Duodenal mucosa (tissue), 2 donors: ENCODE data around the gene CHD9.

Experiments
- H3K27ac ChIP-seq: one replicate; pipeline ENCODE4 v1.7.0; 2013; ENCODE audit warnings: low read depth, low read length
- H3K27me3 ChIP-seq, 2 donors: one replicate each; pipeline ENCODE4 v1.7.0; 2013; ENCODE audit warnings: low read length in 2 of 2, control low read depth in 1 of 2; ENCODE audit not compliant: insufficient read depth in 2 of 2, control insufficient read depth in 1 of 2
- H3K36me3 ChIP-seq, 2 donors: one replicate each; pipeline ENCODE4 v1.7.0; 2013; ENCODE audit warnings: low read length in 2 of 2, control low read depth in 1 of 2; ENCODE audit not compliant: insufficient read depth in 2 of 2, control insufficient read depth in 1 of 2
- H3K4me1 ChIP-seq, 2 donors: one replicate each; pipeline ENCODE4 v1.7.0; 2013; ENCODE audit warnings: low read length in 2 of 2, control low read depth in 1 of 2; ENCODE audit not compliant: insufficient read depth in 2 of 2, control insufficient read depth in 1 of 2
- H3K4me3 ChIP-seq, 2 donors: one replicate each; pipeline ENCODE4 v1.7.0; 2013; ENCODE audit warnings: low read length in 2 of 2, low read depth in 1 of 2
- H3K9ac ChIP-seq, 2 donors: one replicate each; pipeline ENCODE4 v1.7.0; 2013; ENCODE audit warnings: low read length in 2 of 2, low read depth in 1 of 2
- H3K9me3 ChIP-seq, 2 donors: one replicate each; pipeline ENCODE4 v1.7.0; 2013; ENCODE audit warnings: low read length in 2 of 2, control low read depth in 1 of 2; ENCODE audit not compliant: control insufficient read depth in 1 of 2

Gene CHD9

GRCh38 chr16:53092284-53092683, 37.5 kb downstream of the CHD9 start:
- no peaks in the 10 kb centered on the region for H3K9me3 ChIP-seq
- H3K4me3 ChIP-seq: no peak overlapping the region
- H3K27me3 ChIP-seq: no peaks in the 10 kb centered on the region
- H3K27ac ChIP-seq: no peak overlapping the region
- H3K36me3 ChIP-seq: no peaks in the 10 kb centered on the region
- H3K9ac ChIP-seq: no peak overlapping the region
- H3K4me1 ChIP-seq: peaks cover 47 to 53% of the 10 kb centered on the region in 2 donors

- H3K9me3 ChIP-seq: no peaks in the 10 kb centered on the region
- no peaks in the 10 kb centered on the region for H3K27me3 ChIP-seq
- no peak overlapping the region for H3K4me3 ChIP-seq
- H3K36me3 ChIP-seq: no peaks in the 10 kb centered on the region
- H3K9ac ChIP-seq: peak overlapping the region; percentile 6 to 13
- peak overlapping the region; percentile 46 for H3K27ac ChIP-seq
- peaks cover 47 to 56% of the 10 kb centered on the region in 2 donors for H3K4me1 ChIP-seq
These were observed 38.5 kb downstream of the CHD9 start for GRCh38 chr16:53093162-53093744.

DNA sequence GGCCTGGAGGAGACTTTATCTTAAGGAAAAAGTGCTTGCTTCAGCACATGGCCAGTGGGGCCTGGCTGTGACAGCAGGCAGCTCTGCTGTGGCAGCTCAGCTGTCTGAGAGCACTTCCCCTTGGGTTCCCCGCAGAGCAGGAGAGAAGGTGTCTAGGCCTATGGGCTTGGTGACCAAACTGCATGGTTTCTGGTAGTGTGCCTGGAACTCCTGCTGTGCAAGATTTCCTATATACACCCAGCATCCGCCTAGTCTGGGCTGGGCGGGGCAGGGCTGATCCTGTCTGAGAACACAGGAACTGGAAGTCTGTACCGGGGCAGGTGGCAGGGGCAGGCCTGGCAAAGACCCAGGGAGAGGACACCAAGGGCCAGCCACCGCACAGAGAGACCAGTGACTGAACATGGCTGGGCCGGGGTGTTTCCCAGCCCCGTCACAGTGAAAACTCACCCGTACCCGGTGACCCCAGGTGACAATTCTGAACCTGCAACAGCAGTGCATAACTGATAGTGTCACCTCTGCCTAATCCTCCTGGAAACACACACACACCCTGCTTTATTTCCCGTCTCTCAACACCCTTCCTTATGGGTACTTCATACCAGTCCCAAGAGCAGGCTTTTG, 39.3 kb downstream of the CHD9 start:
- Histone ChIP-seq H3K36me3 (no peaks in the 10 kb centered on the region), H3K4me3 (peak overlapping the region; percentile 15 to 38), H3K9me3 (no peaks in the 10 kb centered on the region), H3K4me1 (peaks cover 55 to 64% of the 10 kb centered on the region in 2 donors), H3K27me3 (no peaks in the 10 kb centered on the region), H3K27ac (peak overlapping the region; percentile 46), H3K9ac (peak overlapping the region; percentile 13 to 27)

DNA sequence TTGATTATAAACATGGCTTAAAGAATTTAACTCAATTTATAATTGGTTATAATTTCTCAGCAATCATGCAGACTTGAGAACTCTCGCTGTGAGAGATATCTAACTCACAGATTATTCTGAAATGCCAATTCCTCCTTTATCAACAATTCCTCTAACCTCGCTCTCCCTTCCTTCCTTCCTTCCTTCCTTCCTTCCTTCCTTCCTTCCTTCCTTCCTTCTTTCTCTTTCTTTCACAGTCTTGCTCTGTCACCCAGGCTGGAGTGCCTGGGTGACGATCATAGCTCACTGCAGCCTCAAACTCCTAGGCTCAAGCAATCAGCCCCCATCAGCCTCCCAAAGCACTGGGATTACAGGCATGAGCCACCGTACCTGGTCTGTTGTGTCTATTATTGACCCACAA, 42.4 kb downstream of the CHD9 start:
- Histone ChIP-seq H3K4me3 (no peak overlapping the region), H3K9me3 (no peaks in the 10 kb centered on the region), H3K9ac (no peak overlapping the region), H3K27me3 (no peaks in the 10 kb centered on the region), H3K4me1 (peaks cover 40 to 44% of the 10 kb centered on the region in 2 donors), H3K36me3 (no peaks in the 10 kb centered on the region), H3K27ac (no peak overlapping the region)

DNA sequence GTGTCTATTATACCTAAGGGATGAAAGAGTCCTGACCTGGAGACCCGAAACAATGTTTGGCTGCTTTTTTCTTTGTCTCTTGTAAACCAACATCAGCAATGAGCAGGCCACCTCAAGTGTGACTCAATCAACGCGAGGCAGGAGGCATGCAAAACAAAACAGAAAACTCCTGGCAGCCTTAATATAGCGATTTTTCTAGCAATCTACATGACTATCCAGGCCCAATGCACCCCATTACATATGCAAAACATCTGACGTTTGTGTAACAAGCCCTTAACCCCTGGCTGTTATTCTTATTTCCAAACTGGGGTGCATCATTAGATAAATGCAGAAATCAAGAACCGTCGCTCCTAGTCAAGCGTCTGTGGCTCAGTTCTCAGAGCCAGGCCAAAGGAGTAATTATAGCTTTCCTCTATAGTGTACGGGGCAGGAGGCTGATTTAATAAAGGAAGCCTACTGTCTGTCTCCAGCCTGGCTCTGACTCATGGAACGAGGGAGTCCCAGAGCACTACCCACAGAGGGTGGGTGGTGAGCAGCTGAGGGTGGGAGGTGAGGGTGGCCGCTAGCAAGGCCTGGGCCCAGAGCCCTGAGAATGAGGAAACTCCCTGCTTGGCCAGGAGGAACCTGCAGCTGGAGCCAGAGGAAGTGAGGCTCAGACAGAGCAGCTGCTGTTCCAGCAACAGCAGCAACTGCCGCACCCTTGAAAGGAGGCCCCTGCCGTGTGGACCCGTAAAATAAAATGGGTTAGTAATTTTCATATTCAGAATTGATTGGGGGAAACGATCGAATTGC, 43.9 kb downstream of the CHD9 start:
- H3K27me3 ChIP-seq: no peaks in the 10 kb centered on the region
- H3K4me3 ChIP-seq: peak overlapping the region; percentile 68 to 77
- no peaks in the 10 kb centered on the region for H3K36me3 ChIP-seq
- no peaks in the 10 kb centered on the region for H3K9me3 ChIP-seq
- H3K4me1 ChIP-seq: peaks cover 31 to 35% of the 10 kb centered on the region in 2 donors
- H3K27ac ChIP-seq: peak overlapping the region; percentile 91
- peak overlapping the region; percentile 60 to 64 for H3K9ac ChIP-seq

DNA sequence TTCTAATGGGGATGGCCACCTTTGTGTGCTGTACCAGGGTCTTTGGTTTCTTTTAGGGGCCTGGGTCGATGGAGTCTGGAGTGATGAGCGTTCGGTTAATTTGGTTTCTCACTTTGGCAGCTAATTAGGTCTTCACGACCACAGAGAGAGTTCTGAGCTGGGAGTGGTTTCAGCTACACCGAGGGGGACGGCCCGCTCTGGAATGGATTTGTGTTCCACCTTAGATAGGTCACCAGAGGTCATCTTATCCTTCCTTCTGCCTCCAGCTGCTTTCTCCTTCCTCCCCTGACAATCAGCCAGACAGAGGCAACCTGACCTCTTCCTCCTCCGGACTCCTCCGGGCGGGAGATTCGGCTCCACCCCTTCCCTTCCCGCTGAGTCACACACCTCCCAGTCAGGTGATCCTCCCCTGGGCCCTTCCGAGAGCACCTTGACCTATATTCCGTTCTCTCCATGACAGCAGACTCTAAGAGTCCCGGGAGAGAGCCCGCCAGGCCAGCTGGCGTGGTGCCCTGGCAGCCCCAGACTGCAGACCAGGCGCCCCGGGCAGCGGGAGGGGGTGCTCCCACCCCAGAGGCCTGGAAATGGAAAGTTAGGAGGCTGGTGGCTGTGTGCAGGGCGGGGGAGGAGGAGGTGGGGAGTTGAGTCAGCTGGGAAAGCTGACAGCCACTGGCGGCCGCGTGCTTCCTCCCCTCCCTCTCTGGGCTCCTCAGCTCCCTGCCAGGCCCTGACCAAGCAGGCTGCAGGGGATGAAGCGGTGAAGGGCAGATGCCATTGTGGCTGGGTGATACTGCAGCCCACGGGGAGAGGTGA, 44.7 kb downstream of the CHD9 start:
- peak overlapping the region; percentile 60 to 64 for H3K9ac ChIP-seq

DNA sequence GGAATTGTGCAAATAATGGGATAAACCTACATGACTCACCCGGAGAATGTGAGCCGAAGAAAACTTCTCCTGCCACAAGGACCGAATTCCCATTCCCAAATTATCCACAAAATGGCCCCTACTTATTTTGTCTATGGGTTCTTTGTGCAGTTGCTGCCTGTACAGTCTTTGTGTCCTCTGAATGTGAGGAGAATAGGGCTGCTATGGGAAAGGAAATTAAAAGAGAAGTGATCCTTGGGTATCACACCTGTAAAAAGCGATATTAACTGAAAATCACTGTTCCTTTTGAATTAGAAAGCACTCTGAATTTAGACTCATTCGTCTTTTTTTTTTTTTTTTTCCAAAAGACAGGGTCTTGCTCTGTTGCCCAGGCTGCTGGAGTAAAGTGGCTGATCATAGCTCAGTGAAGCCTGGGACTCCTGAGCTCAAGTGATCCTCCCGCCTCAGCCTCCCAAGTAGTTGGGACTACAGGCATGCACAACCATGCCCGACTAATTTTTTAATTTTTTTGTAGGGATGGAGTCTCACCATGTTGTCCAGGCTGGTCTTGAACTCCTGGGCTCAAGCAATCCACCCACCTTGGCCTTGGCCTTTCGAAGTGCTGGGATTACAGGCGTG, 45.4 kb downstream of the CHD9 start:
- Histone ChIP-seq H3K27me3 (no peaks in the 10 kb centered on the region), H3K9me3 (no peaks in the 10 kb centered on the region), H3K36me3 (no peaks in the 10 kb centered on the region), H3K27ac (peak overlapping the region; percentile 91), H3K9ac (peak overlapping the region; percentile 60 to 64), H3K4me3 (peak overlapping the region; percentile 68 to 77), H3K4me1 (peaks cover 24% of the 10 kb centered on the region in 2 donors)

More for the DNA sequence above, 44.7 kb downstream of the CHD9 start:
- Histone ChIP-seq H3K36me3 (no peaks in the 10 kb centered on the region), H3K4me3 (peak overlapping the region; percentile 68 to 77), H3K9me3 (no peaks in the 10 kb centered on the region), H3K27ac (peak overlapping the region; percentile 91), H3K27me3 (no peaks in the 10 kb centered on the region), H3K4me1 (peaks cover 24 to 27% of the 10 kb centered on the region in 2 donors)

GRCh38 chr16:53100889-53101288, 46.1 kb downstream of the CHD9 start:
- Histone ChIP-seq H3K4me3 (no peak overlapping the region), H3K9me3 (no peaks in the 10 kb centered on the region), H3K36me3 (no peaks in the 10 kb centered on the region), H3K27me3 (no peaks in the 10 kb centered on the region), H3K4me1 (peaks cover 24% of the 10 kb centered on the region in 2 donors), H3K27ac (no peak overlapping the region), H3K9ac (no peak overlapping the region)

DNA sequence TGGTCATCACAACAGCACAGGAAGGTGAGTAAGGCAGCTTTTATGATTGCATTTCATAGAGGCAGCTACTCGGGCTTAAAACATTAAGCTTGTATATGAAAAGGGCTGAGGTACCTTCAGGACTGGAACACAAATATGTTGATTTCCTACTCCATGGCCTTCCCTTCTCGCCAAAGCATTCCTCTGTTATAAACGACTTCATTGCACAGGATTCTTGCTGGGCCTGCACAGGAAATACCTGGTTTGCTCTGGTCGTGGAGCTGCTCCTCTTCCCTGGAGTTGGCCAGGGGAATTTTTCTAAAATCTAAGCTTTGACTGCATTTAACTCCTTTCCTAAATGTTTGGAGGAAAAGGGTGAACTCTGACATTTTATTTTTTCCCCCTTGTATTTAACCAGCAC, 49.0 kb downstream of the CHD9 start:
- Histone ChIP-seq H3K36me3 (no peaks in the 10 kb centered on the region), H3K4me1 (peaks cover 14 to 18% of the 10 kb centered on the region in 2 donors), H3K4me3 (no peak overlapping the region), H3K9ac (no peak overlapping the region), H3K9me3 (no peaks in the 10 kb centered on the region), H3K27ac (no peak overlapping the region), H3K27me3 (no peaks in the 10 kb centered on the region)
